Stimulated activated CD4-positive, alpha-beta T cell treated with anti-CD3 and anti-CD28 coated beads, TNF-alpha, amount 100 ng/mL, for 1 hour (primary cell): ENCODE data around the gene SETD7.

Source experiments
- DNase-seq, 3 donors: peaks; one replicate each; pipeline ENCODE4 v3.0.0-alpha.2; 2020; ENCODE audit warnings: low read depth in 3 of 3, low spot score in 1 of 3

Gene SETD7

GRCh38 chr4:139514382-139515059 is 41.5 kb downstream of the SETD7 start:
- DNase-seq, result no peak

GRCh38 chr4:139511320-139511719 is 44.7 kb downstream of the SETD7 start:
- no peak for DNase-seq

GRCh38 chr4:139509727-139510410 is 46.1 kb downstream of the SETD7 start:
- DNase-seq, result no peak

- no peak for DNase-seq
Observed at GRCh38 chr4:139508581-139509237, 47.3 kb downstream of the SETD7 start.

- no peak for DNase-seq
Observed at GRCh38 chr4:139506774-139507173, 49.2 kb downstream of the SETD7 start.

GRCh38 chr4:139503622-139504166 is 52.3 kb downstream of the SETD7 start:
- DNase-seq, result no peak

- no peak for DNase-seq
Observed at GRCh38 chr4:139501927-139502899, 53.8 kb downstream of the SETD7 start.

- no peak for DNase-seq
Observed at GRCh38 chr4:139501527-139501926, 54.5 kb downstream of the SETD7 start.

- no peak for DNase-seq
Observed at GRCh38 chr4:139501117-139501516, 54.9 kb downstream of the SETD7 start.

GRCh38 chr4:139499186-139499585 is 56.8 kb downstream of the SETD7 start:
- no peak for DNase-seq

- no peak for DNase-seq
Observed at GRCh38 chr4:139493176-139493575, 62.8 kb downstream of the SETD7 start.

GRCh38 chr4:139492429-139492828 is 63.6 kb downstream of the SETD7 start:
- no peak for DNase-seq

- no peak for DNase-seq
Observed at GRCh38 chr4:139489638-139490037, 66.4 kb downstream of the SETD7 start.

GRCh38 chr4:139488442-139488841 is 67.6 kb downstream of the SETD7 start:
- DNase-seq, result no peak

GRCh38 chr4:139484783-139485311 is 71.2 kb downstream of the SETD7 start:
- no peak for DNase-seq

GRCh38 chr4:139483000-139483399 is 73.0 kb downstream of the SETD7 start:
- no peak for DNase-seq

- DNase-seq, result no peak
Observed at GRCh38 chr4:139481465-139481864, 74.6 kb downstream of the SETD7 start.

- DNase-seq, result no peak
Observed at GRCh38 chr4:139476363-139476762, 79.7 kb downstream of the SETD7 start.

- no peak for DNase-seq
Observed at GRCh38 chr4:139472852-139473251, 83.2 kb downstream of the SETD7 start.

- no peak for DNase-seq
Observed at GRCh38 chr4:139470997-139471665, 84.9 kb downstream of the SETD7 start.
